ENCODE data around the gene RMP24.

Gene RMP24

DNA sequence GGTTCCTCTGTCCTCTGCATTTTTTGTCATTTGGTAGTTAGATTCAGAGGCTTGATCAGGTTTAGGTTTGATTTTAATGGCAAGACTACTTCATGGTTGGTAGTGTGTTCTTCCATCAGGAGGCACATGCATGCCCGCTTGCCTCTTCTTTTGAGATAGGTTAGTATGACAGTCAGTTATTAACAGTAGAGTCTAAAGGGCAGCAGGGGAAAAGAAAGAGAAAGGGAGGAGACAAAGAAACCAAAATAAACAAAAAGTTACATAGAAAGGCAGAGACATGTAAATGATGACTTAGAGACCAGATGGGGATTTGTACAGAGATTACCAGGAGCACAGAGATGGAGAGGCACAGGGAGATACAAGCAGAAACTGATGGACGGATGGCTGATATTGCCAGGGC lies 10.2 kb upstream of the RMP24 start:
- FAIRE-seq: no peak
- ATAC-seq: peak; percentile 83
- peak; percentile 27 for DNase-seq (ENCODE audit: low spot score)
- no peaks in the 10 kb centered on the region for H3K27me3 ChIP-seq (ENCODE audit: control insufficient read depth in 1 of 2, insufficient read depth in 2 of 2, low read length in 2 of 2)
- peak overlapping the region; percentile 33; the same call in 1 of the 2 replicates for H3K4me2 ChIP-seq (ENCODE audit: low read depth, low read length)
- 2% methylated on average over 2 of the region's 2 CpGs for WGBS (ENCODE audit: low lambda C conversion rate)
- H3K27ac ChIP-seq (ENCODE audit: extremely low read length, insufficient read depth, low read length): no peak overlapping the region
- no peaks in the 10 kb centered on the region for H3K79me2 ChIP-seq (ENCODE audit: insufficient read depth, low read length)
- BruUV-seq (replicated peaks): no TSS peak
- in situ Hi-C loops (cut with HindIII; ENCODE audit: extremely low pct_ligation_motif_present, low pct_unique_long_range_greater_than_20kb) (loop anchor here (25.0 kb wide), 1 partner anchor 575 kb away; the partner anchor contains the start of gene ZNF396), intact Hi-C loops (cut with micrococcal nuclease; ENCODE audit: unreplicated experiment) (no loop called here)
- H3K9me3 ChIP-seq (ENCODE audit: low read length): no peaks in the 10 kb centered on the region
- no peaks in the 10 kb centered on the region for H4K20me1 ChIP-seq (ENCODE audit: insufficient read depth, low read length)
- CTCF ChIA-PET (ENCODE audit: low intra/inter-chr PET ratio, low total read pairs): no interaction called here
- H2AFZ ChIP-seq (ENCODE audit: low read length): no peak overlapping the region
- no peak overlapping the region; a peak in 1 of 6 replicates for H3K4me3 ChIP-seq (replicated peaks in 1 of 3; ENCODE audit: insufficient read depth in 1 of 3, low read depth in 2 of 3, low read length in 3 of 3)
- H3K4me1 ChIP-seq (ENCODE audit: insufficient read depth, low read length): peaks cover 15% of the 10 kb centered on the region
- H3K9ac ChIP-seq (ENCODE audit: insufficient read depth, low read depth, low read length): no peak overlapping the region
- POLR2A ChIA-PET: no interaction called here
- H3K36me3 ChIP-seq (replicated peaks in 1 of 2; ENCODE audit: control insufficient read depth in 1 of 2, insufficient read depth in 2 of 2, low read length in 2 of 2): no peaks in the 10 kb centered on the region
- TF ChIP-seq MAF1 (CRISPR knock-in tag; IDR thresholded peaks at IDR 0.05; ENCODE audit: borderline replicate concordance): no peak
- TF ChIP-seq ZNF343 (CRISPR knock-in tag; IDR thresholded peaks at IDR 0.05): no peak
- TF ChIP-seq, protein P1, sequence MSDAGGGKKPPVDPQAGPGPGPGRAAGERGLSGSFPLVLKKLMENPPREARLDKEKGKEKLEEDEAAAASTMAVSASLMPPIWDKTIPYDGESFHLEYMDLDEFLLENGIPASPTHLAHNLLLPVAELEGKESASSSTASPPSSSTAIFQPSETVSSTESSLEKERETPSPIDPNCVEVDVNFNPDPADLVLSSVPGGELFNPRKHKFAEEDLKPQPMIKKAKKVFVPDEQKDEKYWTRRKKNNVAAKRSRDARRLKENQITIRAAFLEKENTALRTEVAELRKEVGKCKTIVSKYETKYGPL (CRISPR knock-in tag; IDR thresholded peaks at IDR 0.05): no peak
- no peak for TF ChIP-seq ONECUT2 (CRISPR knock-in tag; IDR thresholded peaks at IDR 0.05)
- TF ChIP-seq, protein P2, sequence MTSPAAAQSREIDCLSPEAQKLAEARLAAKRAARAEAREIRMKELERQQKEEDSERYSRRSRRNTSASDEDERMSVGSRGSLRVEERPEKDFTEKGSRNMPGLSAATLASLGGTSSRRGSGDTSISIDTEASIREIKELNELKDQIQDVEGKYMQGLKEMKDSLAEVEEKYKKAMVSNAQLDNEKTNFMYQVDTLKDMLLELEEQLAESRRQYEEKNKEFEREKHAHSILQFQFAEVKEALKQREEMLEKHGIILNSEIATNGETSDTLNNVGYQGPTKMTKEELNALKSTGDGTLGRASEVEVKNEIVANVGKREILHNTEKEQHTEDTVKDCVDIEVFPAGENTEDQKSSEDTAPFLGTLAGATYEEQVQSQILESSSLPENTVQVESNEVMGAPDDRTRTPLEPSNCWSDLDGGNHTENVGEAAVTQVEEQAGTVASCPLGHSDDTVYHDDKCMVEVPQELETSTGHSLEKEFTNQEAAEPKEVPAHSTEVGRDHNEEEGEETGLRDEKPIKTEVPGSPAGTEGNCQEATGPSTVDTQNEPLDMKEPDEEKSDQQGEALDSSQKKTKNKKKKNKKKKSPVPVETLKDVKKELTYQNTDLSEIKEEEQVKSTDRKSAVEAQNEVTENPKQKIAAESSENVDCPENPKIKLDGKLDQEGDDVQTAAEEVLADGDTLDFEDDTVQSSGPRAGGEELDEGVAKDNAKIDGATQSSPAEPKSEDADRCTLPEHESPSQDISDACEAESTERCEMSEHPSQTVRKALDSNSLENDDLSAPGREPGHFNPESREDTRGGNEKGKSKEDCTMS (CRISPR knock-in tag; conservative IDR thresholded peaks at IDR 0.05): no peak
- no peak for TF ChIP-seq NFIB (CRISPR knock-in tag; IDR thresholded peaks at IDR 0.05; ENCODE audit: borderline replicate concordance)
- TF ChIP-seq HMGA1 (CRISPR knock-in tag; conservative IDR thresholded peaks at IDR 0.05): no peak
- no peak for TF ChIP-seq ZNF441 (CRISPR knock-in tag; IDR thresholded peaks at IDR 0.05; ENCODE audit: borderline replicate concordance)
- TF ChIP-seq IRF2 (CRISPR knock-in tag; IDR thresholded peaks at IDR 0.05): no peak
- no peak for TF ChIP-seq KDM3A (CRISPR knock-in tag; IDR thresholded peaks at IDR 0.05; ENCODE audit: low read depth)
- TF ChIP-seq MIER3 (CRISPR knock-in tag; IDR thresholded peaks at IDR 0.05; ENCODE audit: borderline replicate concordance): no peak
- TF ChIP-seq ZNF615 (CRISPR knock-in tag; IDR thresholded peaks at IDR 0.05; ENCODE audit: borderline replicate concordance): no peak
- TF ChIP-seq, protein P3, sequence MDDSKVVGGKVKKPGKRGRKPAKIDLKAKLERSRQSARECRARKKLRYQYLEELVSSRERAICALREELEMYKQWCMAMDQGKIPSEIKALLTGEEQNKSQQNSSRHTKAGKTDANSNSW (CRISPR knock-in tag; IDR thresholded peaks at IDR 0.05; ENCODE audit: borderline replicate concordance): no peak
- TF ChIP-seq MTF2 (CRISPR knock-in tag; IDR thresholded peaks at IDR 0.05; ENCODE audit: borderline replicate concordance): no peak
- TF ChIP-seq PTBP1 (IDR thresholded peaks at IDR 0.05; ENCODE audit: low read depth, low read length, poor library complexity, severe bottlenecking): no peak
- TF ChIP-seq ZSCAN21 (CRISPR knock-in tag; IDR thresholded peaks at IDR 0.05; ENCODE audit: borderline replicate concordance): no peak
- TF ChIP-seq SOX5 (CRISPR knock-in tag; IDR thresholded peaks at IDR 0.05; ENCODE audit: borderline replicate concordance): peak; percentile 77; the same call in 1 of the 2 replicates
- no peak for TF ChIP-seq ZNF138 (CRISPR knock-in tag; IDR thresholded peaks at IDR 0.05; ENCODE audit: low read depth)
